Uterus (tissue), 4 donors: ENCODE results near the gene PLPP6. TPM values are rescaled to one million over a fixed set of nuclear protein-coding genes. Genes with fewer than 3 reads are reported as not detected.

Source experiments
- DNase-seq, 2 donors: peaks; one replicate each; pipeline ENCODE4 v3.0.0-alpha.2; 2019 to 2020
- H3K27ac ChIP-seq, 2 donors: fragments of 200-600 bp; sonication (generic); 1 replicate in 1 of 2; 2 replicates in 1 of 2; pipeline ENCODE4 v1.5.1; 2016 to 2018
- H3K27me3 ChIP-seq, 2 donors: fragments of 200-600 bp; sonication (generic); one replicate each; pipeline ENCODE4 v1.5.1; 2018 to 2019; ENCODE audit warnings: control low read depth in 1 of 2
- H3K36me3 ChIP-seq, 2 donors: fragments of 200-600 bp; sonication (generic); one replicate each; pipeline ENCODE4 v1.5.1; 2019; ENCODE audit warnings: control low read depth in 1 of 2
- H3K4me1 ChIP-seq, 2 donors: fragments of 200-600 bp; sonication (generic); one replicate each; pipeline ENCODE4 v1.5.1; 2018 to 2019; ENCODE audit warnings: control low read depth in 1 of 2
- H3K4me3 ChIP-seq, 2 donors: fragments of 200-600 bp; sonication (generic); 1 replicate in 1 of 2; 2 replicates in 1 of 2; pipeline ENCODE4 v1.5.1; 2018 to 2019; ENCODE audit warnings: mild to moderate bottlenecking in 1 of 2
- H3K9me3 ChIP-seq, 2 donors: fragments of 200-600 bp; sonication (generic); one replicate each; pipeline ENCODE4 v1.5.1; 2019; ENCODE audit warnings: control low read depth in 1 of 2
- CTCF ChIP-seq, 4 experiments: fragments of 200-600 bp in 2 of 4; fragments of 450-650 bp in 2 of 4; sonication (generic) in 2 of 4; IDR thresholded peaks; one replicate each; pipeline ENCODE4 v1.5.1; 2016 to 2019; ENCODE audit warnings: antibody characterized with exemption in 4 of 4, mild to moderate bottlenecking in 2 of 4, moderate library complexity in 1 of 4
- POLR2A ChIP-seq, 2 donors: fragments of 450-650 bp; IDR thresholded peaks; one replicate each; pipeline ENCODE4 v1.6.1; 2016; ENCODE audit warnings: antibody characterized with exemption in 2 of 2, mild to moderate bottlenecking in 1 of 2, moderate library complexity in 1 of 2
- intact Hi-C: fragments of 100-400 bp; cut with DNase I; formaldehyde crosslinking; loops from one replicate; pipeline ENCODE4 v1.15.1; 2023; ENCODE audit warnings: low total_unique reads
- total RNA-seq, 4 donors: library from RNA; depleted of rRNA in 3 of 4; stranded (reverse); fragments of >200 nt in 3 of 4; gene quantifications; one replicate each; pipeline versions ENCODE4 v1.1.0 to v1.2.4, GENCODE V29; 2014 to 2023
- donor health status: DM: yes; HTN: yes; CAD: no.

PLPP6 gene
- total RNA-seq, 4 donors from 2014 or later, result 5.6 to 8.3 (median 7.2) TPM

- H3K4me1 ChIP-seq, result no peaks in the 10 kb centered on the region
- H3K9me3 ChIP-seq, result no peaks in the 10 kb centered on the region
- no peak for TF ChIP-seq CTCF (IDR thresholded peaks at IDR 0.05)
- no peak for TF ChIP-seq POLR2A (IDR thresholded peaks at IDR 0.05)
- no peaks in the 10 kb centered on the region for H3K36me3 ChIP-seq
- no peak overlapping the region for H3K27ac ChIP-seq
- H3K27me3 ChIP-seq, result no peaks in the 10 kb centered on the region
- no peak for DNase-seq
- no peak overlapping the region for H3K4me3 ChIP-seq
- intact Hi-C loops, result no loop called here
Measured at GRCh38 chr9:4704129-4704528, 42.0 kb downstream of the PLPP6 start.

- H3K36me3 ChIP-seq, result no peaks in the 10 kb centered on the region
- intact Hi-C loops, result no loop called here
- TF ChIP-seq CTCF (IDR thresholded peaks at IDR 0.05) (no peak), POLR2A (IDR thresholded peaks at IDR 0.05) (no peak)
- no peaks in the 10 kb centered on the region for H3K27me3 ChIP-seq
- no peak for DNase-seq
- no peaks in the 10 kb centered on the region for H3K4me1 ChIP-seq
- H3K4me3 ChIP-seq, result no peak overlapping the region
- no peaks in the 10 kb centered on the region for H3K9me3 ChIP-seq
- peak overlapping the region in 1 of 2 donors; percentile 6 for H3K27ac ChIP-seq
Measured at GRCh38 chr9:4706021-4706420, 43.9 kb downstream of the PLPP6 start.

GRCh38 chr9:4706971-4707622, 45.0 kb downstream of the PLPP6 start:
- no peak for DNase-seq
- TF ChIP-seq CTCF (IDR thresholded peaks at IDR 0.05), result no peak
- TF ChIP-seq POLR2A (IDR thresholded peaks at IDR 0.05), result no peak
- Histone ChIP-seq H3K4me3 (no peak overlapping the region), H3K36me3 (no peaks in the 10 kb centered on the region), H3K4me1 (no peaks in the 10 kb centered on the region), H3K27me3 (no peaks in the 10 kb centered on the region), H3K9me3 (no peaks in the 10 kb centered on the region), H3K27ac (no peak overlapping the region)
- intact Hi-C loops, result no loop called here

DNA sequence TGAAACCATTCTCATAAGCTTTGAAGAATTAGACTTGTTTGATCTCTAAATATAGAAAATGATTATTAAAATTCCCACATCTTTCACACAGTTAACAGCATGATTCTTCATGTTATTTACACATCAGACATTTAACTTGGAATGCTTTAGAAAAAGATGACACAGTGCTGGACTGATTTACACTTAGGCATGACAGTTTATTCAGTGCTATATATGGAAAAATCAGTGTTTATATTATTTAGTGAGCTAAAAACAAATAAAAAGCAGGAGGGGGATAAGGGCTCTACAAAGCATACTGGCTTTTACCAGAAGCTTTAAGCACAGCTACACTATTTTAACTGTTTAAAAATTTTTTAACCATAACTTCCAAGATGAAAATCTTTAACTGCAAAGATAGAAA, 47.3 kb downstream of the PLPP6 start:
- Histone ChIP-seq H3K27ac (no peak overlapping the region), H3K4me3 (no peak overlapping the region), H3K9me3 (no peaks in the 10 kb centered on the region), H3K4me1 (no peaks in the 10 kb centered on the region), H3K36me3 (no peaks in the 10 kb centered on the region), H3K27me3 (no peaks in the 10 kb centered on the region)
- intact Hi-C loops, result no loop called here
- DNase-seq, result no peak
- TF ChIP-seq CTCF (IDR thresholded peaks at IDR 0.05), result no peak
- no peak for TF ChIP-seq POLR2A (IDR thresholded peaks at IDR 0.05)

DNA sequence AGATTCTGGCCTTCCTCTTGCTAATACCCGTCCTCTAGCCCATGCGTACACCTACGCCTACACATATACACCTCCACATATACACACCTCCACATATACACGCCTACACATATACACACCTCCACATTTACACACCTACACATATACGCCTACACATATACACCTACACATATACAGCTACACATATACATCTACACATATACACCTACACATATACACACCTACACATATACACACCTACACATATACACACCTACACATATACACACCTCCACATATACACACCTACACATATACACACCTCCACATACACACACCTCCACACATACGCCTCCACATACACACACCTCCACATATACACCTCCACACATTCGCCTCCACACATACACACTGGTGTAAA, 51.8 kb downstream of the PLPP6 start:
- DNase-seq, result no peak
- Histone ChIP-seq H3K4me3 (no peak overlapping the region), H3K27me3 (no peaks in the 10 kb centered on the region), H3K27ac (no peak overlapping the region), H3K4me1 (no peaks in the 10 kb centered on the region), H3K9me3 (no peaks in the 10 kb centered on the region), H3K36me3 (no peaks in the 10 kb centered on the region)
- intact Hi-C loops, result no loop called here
- no peak for TF ChIP-seq CTCF (IDR thresholded peaks at IDR 0.05)
- TF ChIP-seq POLR2A (IDR thresholded peaks at IDR 0.05), result no peak
